HepG2 (cell line): ENCODE measurements around the gene VAX1. TPM values are rescaled to one million over a fixed set of nuclear protein-coding genes. Genes with fewer than 3 reads are reported as not detected.
"Not testable (repeated sequence)": the region's sequence is repeated elsewhere in the genome, so short reads cannot be mapped to it uniquely, and the experiment has no call there.

Experiments used
- ATAC-seq: fragments of 200-7000 bp; cut with Tn5 transposase; 3 replicates; pipeline ENCODE4 v1.9.1; 2020; ENCODE audit warnings: mild to moderate bottlenecking, moderate library complexity
- BruUV-seq: library from RNA; stranded (reverse); fragments of 400-500 nt; replicated peaks from 2 replicates; lab custom pipeline; 2021; lab: Mats Ljungman, UMichigan
- CTCF ChIA-PET: fragments of 300-600 bp; formaldehyde crosslinking; extraction: SDS; loops from one replicate; lab custom pipeline; 2021; ENCODE audit warnings: low total read pairs, inconsistent platforms, low intra/inter-chr PET ratio; lab: Yijun Ruan, JAX
- POLR2A ChIA-PET: fragments of 350-600 bp; sonication (Branson Sonifier 250); formaldehyde crosslinking; loops from one replicate; lab custom pipeline; 2020; ENCODE audit warnings: antibody characterized with exemption, inconsistent platforms; lab: Yijun Ruan, JAX
- DNase-seq: peaks from one replicate; pipeline ENCODE4 v3.0.0-alpha.2; 2015; ENCODE audit warnings: low spot score
- FAIRE-seq: peaks from 3 replicates; lab custom pipeline; 2011; peaks lifted over from hg19 to GRCh38; lab: Jason Lieb, UNC
- H2AFZ ChIP-seq: one replicate; pipeline ENCODE4 v1.6.1; 2011; ENCODE audit warnings: low read length, inconsistent platforms
- H3K27ac ChIP-seq: fragments of 300-600 bp; 3 replicates; pipeline ENCODE4 v1.8.0; 2011; ENCODE audit warnings: mixed run types, mild to moderate bottlenecking, mixed read lengths, low read length, inconsistent platforms; ENCODE audit not compliant: insufficient read depth; ENCODE audit errors: extremely low read length
- H3K27me3 ChIP-seq, 2 experiments: fragments of 200-600 bp in 1 of 2; 2 replicates in 1 of 2; 3 replicates in 1 of 2; pipeline versions ENCODE4 v1.6.0 to v1.8.0; 2011; ENCODE audit warnings: low read length in 2 of 2, mild to moderate bottlenecking in 2 of 2, moderate library complexity in 2 of 2, inconsistent platforms in 1 of 2; ENCODE audit not compliant: insufficient read depth in 2 of 2, control insufficient read depth in 1 of 2
- H3K36me3 ChIP-seq, 2 experiments: fragments of 200-600 bp in 1 of 2; replicated peaks in 1 of 2; 2 replicates in 1 of 2; 3 replicates in 1 of 2; pipeline versions ENCODE4 v1.5.1 to v1.8.0; 2011; ENCODE audit warnings: low read length in 2 of 2, inconsistent platforms in 1 of 2; ENCODE audit not compliant: insufficient read depth in 2 of 2, control insufficient read depth in 1 of 2
- H3K4me1 ChIP-seq: 2 replicates; pipeline ENCODE4 v1.5.1; 2012; ENCODE audit warnings: low read length, inconsistent platforms; ENCODE audit not compliant: insufficient read depth
- H3K4me2 ChIP-seq: 2 replicates; pipeline ENCODE4 v1.6.0; 2011; ENCODE audit warnings: low read depth, low read length, inconsistent platforms
- H3K4me3 ChIP-seq, 3 experiments: fragments of 200-600 bp in 1 of 3; sonication (generic), shearing (Covaris generic) in 1 of 3; replicated peaks in 1 of 3; 2 replicates each; pipeline ENCODE4 v1.5.1; 2011 to 2016; ENCODE audit warnings: low read length in 3 of 3, inconsistent platforms in 2 of 3, low read depth in 2 of 3, mild to moderate bottlenecking in 2 of 3, control low read depth in 1 of 3, mixed read lengths in 1 of 3; ENCODE audit not compliant: insufficient read depth in 1 of 3
- H3K79me2 ChIP-seq: one replicate; pipeline ENCODE4 v1.6.1; 2011; ENCODE audit warnings: low read length, inconsistent platforms; ENCODE audit not compliant: insufficient read depth
- H3K9ac ChIP-seq: 2 replicates; pipeline ENCODE4 v1.6.0; 2011; ENCODE audit warnings: mild to moderate bottlenecking, low read depth, low read length, inconsistent platforms; ENCODE audit not compliant: insufficient read depth
- H3K9me3 ChIP-seq: 2 replicates; pipeline ENCODE4 v1.5.1; 2012; ENCODE audit warnings: mild to moderate bottlenecking, low read length
- H4K20me1 ChIP-seq: 2 replicates; pipeline ENCODE4 v1.6.0; 2011; ENCODE audit warnings: inconsistent platforms, mild to moderate bottlenecking, low read length, moderate library complexity; ENCODE audit not compliant: insufficient read depth
- KDM2A ChIP-seq: sonication (generic); formaldehyde crosslinking; IDR thresholded peaks from 2 replicates; pipeline ENCODE4 v1.4.0; 2020; ENCODE audit warnings: low read depth, missing genetic modification reagents, borderline replicate concordance
- PCBP2 ChIP-seq: fragments of 200-400 bp; formaldehyde crosslinking; optimal IDR thresholded peaks from 2 replicates; pipeline ENCODE3; 2018; ENCODE audit warnings: low read length, low read depth; ENCODE audit not compliant: poor library complexity, severe bottlenecking
- SRF ChIP-seq: IDR thresholded peaks from 2 replicates; pipeline ENCODE4 v1.6.1; 2011; ENCODE audit warnings: mild to moderate bottlenecking, low read depth, low read length, moderate library complexity
- ZNF335 ChIP-seq: sonication (generic); formaldehyde crosslinking; IDR thresholded peaks from 2 replicates; pipeline ENCODE4 v1.4.0; 2020; ENCODE audit warnings: missing genetic modification reagents
- ZNF33A ChIP-seq: sonication (generic); formaldehyde crosslinking; IDR thresholded peaks from 2 replicates; pipeline ENCODE4 v1.5.1; 2020; ENCODE audit warnings: missing genetic modification reagents, mild to moderate bottlenecking, moderate library complexity, borderline replicate concordance
- ZNF432 ChIP-seq: sonication (generic); formaldehyde crosslinking; IDR thresholded peaks from 2 replicates; pipeline ENCODE4 v1.5.0; 2020; ENCODE audit warnings: missing genetic modification reagents, mild to moderate bottlenecking, borderline replicate concordance
- ZNF557 ChIP-seq: sonication (generic); formaldehyde crosslinking; IDR thresholded peaks from 2 replicates; pipeline ENCODE4 v1.4.0; 2020; ENCODE audit warnings: missing genetic modification reagents
- ZNF776 ChIP-seq: sonication (generic); formaldehyde crosslinking; IDR thresholded peaks from 2 replicates; pipeline ENCODE4 v1.4.0; 2020; ENCODE audit warnings: mild to moderate bottlenecking, missing genetic modification reagents
- ZSCAN9 ChIP-seq: IDR thresholded peaks from 2 replicates; pipeline ENCODE4 v1.6.1; 2016; ENCODE audit warnings: borderline replicate concordance
- WGBS: methylation state at CpG from one replicate; pipeline ENCODE4 v1.1.6; 2017; ENCODE audit warnings: low lambda C conversion rate; 5-methylcytosine and 5-hydroxymethylcytosine counted together
- in situ Hi-C: cut with HindIII; loops from 2 replicates; pipeline ENCODE4 v1.10.0; 2017; ENCODE audit warnings: low pct_unique_long_range_greater_than_20kb; ENCODE audit not compliant: extremely low pct_ligation_motif_present
- intact Hi-C: fragments of 100-400 bp; cut with micrococcal nuclease; formaldehyde crosslinking; loops from one replicate; pipeline ENCODE4 v1.10.0; 2022; ENCODE audit not compliant: unreplicated experiment
- polyA plus RNA-seq, 8 experiments: library from polyadenylated mRNA; depleted of rRNA in 3 of 8; stranded (reverse) in 7 of 8; unstranded in 1 of 8; fragments of >200 nt; fragmentation: Illumina TruSeq in 4 of 8; extraction: Trizol in 4 of 8; gene quantifications; 2 replicates each; pipeline versions ENCODE4 v1.2.1 to v1.2.3, GENCODE V29; 2011 to 2016; ENCODE audit warnings: low read depth in 4 of 8, missing spikeins in 1 of 8, mixed read lengths in 1 of 8; ENCODE audit not compliant: insufficient read depth in 1 of 8
- total RNA-seq, 5 experiments: library from RNA; depleted of rRNA; stranded (reverse); fragments of >200 nt; fragmentation: Illumina TruSeq; extraction: Trizol; gene quantifications; 2 replicates each; pipeline ENCODE4 v1.2.3, GENCODE V29; 2016; ENCODE audit warnings: low read depth in 1 of 5
- TF ChIP-seq, protein P1 (sequence below): sonication (generic); formaldehyde crosslinking; IDR thresholded peaks from 2 replicates; pipeline ENCODE4 v1.4.0; 2020; ENCODE audit warnings: missing genetic modification reagents, borderline replicate concordance

The VAX1 gene
- total and polyA plus RNA-seq, 2 of the 13 experiments (the other 11 are each of a cell fraction or from before 2014, with no cell fraction given): not detected

GRCh38 chr10:117185817-117186216 is 47.7 kb upstream of the VAX1 start:
- CTCF ChIA-PET, H3K27me3 ChIP-seq, intact Hi-C loops, H3K4me1 ChIP-seq, DNase-seq, H3K36me3 ChIP-seq, H2AFZ ChIP-seq, H3K79me2 ChIP-seq, H3K9ac ChIP-seq, H3K27ac ChIP-seq, BruUV-seq, FAIRE-seq, POLR2A ChIA-PET, H3K4me2 ChIP-seq, in situ Hi-C loops, H4K20me1 ChIP-seq, H3K4me3 ChIP-seq, H3K9me3 ChIP-seq: not testable (repeated sequence)
- WGBS: 0% methylated on average over 1 of the region's 4 CpGs
- ATAC-seq: peak; percentile 66

DNA sequence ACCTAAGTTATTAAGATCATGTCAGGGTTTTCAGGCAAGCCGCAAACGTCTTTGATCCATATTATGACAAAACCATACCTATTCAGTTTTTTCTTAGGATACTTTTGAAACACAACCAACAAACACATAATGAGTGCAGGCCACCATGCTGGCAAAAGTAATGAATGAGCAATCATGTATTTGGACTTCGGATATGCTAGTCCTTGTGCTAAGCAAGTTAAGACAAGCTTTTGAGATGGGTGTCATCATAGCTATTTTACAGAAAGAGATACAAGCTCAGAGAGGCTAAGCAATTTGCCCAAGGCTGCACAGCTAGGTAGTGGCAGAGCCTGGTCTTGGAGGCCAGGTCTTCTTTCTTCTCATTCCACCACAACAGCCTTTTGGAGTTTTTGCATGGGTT is 46.8 kb upstream of the VAX1 start:
- Histone ChIP-seq H3K27ac (no peak overlapping the region), H3K27me3 (peaks cover 2 to 7% of the 10 kb centered on the region in 2 experiments; a peak in 2 of 5 replicates), H3K4me3 (no peak overlapping the region), H3K4me1 (no peaks in the 10 kb centered on the region), H3K9me3 (no peaks in the 10 kb centered on the region), H3K36me3 (no peaks in the 10 kb centered on the region), H3K9ac (no peak overlapping the region), H2AFZ (no peak overlapping the region), H4K20me1 (no peaks in the 10 kb centered on the region), H3K4me2 (no peak overlapping the region), H3K79me2 (no peaks in the 10 kb centered on the region)
- ChIA-PET POLR2A (no interaction called here), CTCF (no interaction called here)
- FAIRE-seq (no peak), ATAC-seq (no peak), DNase-seq (no peak)
- intact Hi-C loops (no loop called here), in situ Hi-C loops (no loop called here)
- WGBS: 33% methylated on average over 3 of the region's 3 CpGs
- TF ChIP-seq ZSCAN9 (no peak), ZNF335 (CRISPR knock-in tag) (no peak), KDM2A (no peak), ZNF776 (CRISPR knock-in tag) (no peak), PCBP2 (no peak), SRF (no peak), ZNF33A (CRISPR knock-in tag) (no peak), ZNF557 (CRISPR knock-in tag) (no peak), ZNF432 (CRISPR knock-in tag) (no peak)
- TF ChIP-seq, protein P1, sequence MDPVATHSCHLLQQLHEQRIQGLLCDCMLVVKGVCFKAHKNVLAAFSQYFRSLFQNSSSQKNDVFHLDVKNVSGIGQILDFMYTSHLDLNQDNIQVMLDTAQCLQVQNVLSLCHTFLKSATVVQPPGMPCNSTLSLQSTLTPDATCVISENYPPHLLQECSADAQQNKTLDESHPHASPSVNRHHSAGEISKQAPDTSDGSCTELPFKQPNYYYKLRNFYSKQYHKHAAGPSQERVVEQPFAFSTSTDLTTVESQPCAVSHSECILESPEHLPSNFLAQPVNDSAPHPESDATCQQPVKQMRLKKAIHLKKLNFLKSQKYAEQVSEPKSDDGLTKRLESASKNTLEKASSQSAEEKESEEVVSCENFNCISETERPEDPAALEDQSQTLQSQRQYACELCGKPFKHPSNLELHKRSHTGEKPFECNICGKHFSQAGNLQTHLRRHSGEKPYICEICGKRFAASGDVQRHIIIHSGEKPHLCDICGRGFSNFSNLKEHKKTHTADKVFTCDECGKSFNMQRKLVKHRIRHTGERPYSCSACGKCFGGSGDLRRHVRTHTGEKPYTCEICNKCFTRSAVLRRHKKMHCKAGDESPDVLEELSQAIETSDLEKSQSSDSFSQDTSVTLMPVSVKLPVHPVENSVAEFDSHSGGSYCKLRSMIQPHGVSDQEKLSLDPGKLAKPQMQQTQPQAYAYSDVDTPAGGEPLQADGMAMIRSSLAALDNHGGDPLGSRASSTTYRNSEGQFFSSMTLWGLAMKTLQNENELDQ (CRISPR knock-in tag): no peak
- BruUV-seq: no TSS peak
